ENCODE results near the gene EIF3B.
"Not testable (repeated sequence)": the region's sequence is repeated elsewhere in the genome, so short reads cannot be mapped to it uniquely, and the experiment has no call there.

Gene EIF3B

GRCh38 chr7:2350055-2350454 is 4.6 kb upstream of the EIF3B start:
- no peak for DNase-seq

DNA sequence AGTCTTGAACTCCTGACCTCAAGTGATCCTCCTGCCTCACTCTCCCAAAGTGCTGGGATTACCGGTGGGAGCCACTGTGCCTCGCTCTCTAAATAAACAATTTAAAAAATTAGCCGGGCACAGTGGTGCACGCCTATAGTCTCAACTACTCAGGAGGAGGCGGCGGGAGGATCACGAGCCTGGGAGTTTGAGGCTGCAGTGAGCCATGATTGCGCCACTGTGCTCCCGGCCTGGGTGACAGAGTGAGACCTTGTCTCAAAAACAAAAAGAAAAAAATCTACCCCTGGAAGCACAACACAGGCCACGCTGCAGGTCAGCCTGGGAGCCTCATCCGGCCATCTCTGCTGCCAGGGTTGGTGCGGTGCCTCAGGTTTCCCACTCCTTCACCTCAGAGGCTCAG is 3.8 kb upstream of the EIF3B start:
- DNase-seq = no peak

DNA sequence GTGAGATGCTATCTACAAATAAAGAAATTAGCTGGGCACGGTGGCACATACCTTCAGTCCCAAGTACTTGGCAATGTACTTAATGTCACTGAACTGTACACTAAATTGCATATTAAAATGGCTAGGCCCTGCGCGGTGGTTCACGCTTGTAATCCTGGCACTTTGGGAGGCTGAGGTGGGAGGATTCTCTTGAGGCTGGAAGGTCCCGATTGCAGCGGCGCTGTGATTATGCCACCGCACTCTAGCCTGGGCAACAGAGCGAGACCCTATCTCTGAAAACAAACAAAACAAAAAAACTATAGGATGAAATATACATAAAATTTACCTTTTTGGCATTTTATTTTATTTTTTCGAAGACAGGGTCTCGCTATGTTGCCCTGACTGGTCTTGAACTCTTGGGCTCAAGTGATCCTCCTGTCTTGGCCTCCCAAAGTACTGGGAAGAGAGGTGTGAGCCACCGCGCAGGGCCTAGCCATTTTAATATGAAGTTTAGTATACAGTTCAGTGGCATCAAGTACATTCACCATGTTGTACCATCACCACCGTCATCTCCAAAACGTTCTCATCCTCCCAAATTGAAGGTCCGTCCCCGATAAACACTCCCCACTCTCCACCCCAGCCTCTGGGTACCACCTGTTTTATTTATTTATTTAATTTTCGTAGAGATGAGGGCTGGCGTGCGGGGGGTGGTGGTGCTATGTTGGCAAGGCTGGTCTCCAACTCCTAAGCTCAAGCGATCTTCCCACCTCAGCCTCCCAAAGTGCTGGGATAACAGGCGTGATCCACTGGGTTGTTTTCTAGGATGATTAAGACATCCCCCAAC is 1.3 kb upstream of the EIF3B start:
- no peak for DNase-seq

DNA sequence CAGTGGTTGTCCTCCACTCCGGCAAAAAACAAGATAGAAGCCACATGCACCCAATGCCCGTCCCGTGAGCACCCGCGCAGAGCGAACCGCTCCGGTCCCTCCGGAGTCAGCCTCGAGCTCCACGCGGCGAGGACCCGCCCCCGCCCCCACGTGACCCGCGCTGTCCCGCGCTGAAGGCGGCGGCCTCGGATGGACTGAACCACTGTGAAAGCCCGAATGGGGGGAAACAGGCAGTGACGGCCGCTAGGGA is 766 bp upstream of the EIF3B start:
- peak; percentile 93 for DNase-seq

DNA sequence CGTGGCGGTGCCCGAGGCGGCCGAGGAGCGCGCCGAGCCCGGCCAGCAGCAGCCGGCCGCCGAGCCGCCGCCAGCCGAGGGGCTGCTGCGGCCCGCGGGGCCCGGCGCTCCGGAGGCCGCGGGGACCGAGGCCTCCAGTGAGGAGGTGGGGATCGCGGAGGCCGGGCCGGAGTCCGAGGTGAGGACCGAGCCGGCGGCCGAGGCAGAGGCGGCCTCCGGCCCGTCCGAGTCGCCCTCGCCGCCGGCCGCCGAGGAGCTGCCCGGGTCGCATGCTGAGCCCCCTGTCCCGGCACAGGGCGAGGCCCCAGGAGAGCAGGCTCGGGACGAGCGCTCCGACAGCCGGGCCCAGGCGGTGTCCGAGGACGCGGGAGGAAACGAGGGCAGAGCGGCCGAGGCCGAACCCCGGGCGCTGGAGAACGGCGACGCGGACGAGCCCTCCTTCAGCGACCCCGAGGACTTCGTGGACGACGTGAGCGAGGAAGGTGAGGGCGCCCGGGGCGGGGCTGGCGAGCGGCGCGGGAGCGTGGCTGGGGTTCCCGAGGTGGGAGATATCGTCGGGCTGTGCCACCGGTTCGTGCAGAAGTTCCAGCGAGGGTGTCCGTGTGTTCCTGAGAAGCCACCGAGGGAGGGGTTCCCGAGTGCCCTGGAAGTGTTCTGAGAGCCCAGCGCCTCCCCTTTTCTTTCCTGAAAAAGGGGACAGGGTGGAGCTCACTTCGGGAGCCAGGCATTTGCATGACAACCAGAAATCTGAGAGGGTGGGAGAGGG is 495 bp downstream of the EIF3B start:
- DNase-seq = no peak

- DNase-seq = no peak
Measured at GRCh38 chr7:2355705-2356008, 1.0 kb downstream of the EIF3B start.

DNA sequence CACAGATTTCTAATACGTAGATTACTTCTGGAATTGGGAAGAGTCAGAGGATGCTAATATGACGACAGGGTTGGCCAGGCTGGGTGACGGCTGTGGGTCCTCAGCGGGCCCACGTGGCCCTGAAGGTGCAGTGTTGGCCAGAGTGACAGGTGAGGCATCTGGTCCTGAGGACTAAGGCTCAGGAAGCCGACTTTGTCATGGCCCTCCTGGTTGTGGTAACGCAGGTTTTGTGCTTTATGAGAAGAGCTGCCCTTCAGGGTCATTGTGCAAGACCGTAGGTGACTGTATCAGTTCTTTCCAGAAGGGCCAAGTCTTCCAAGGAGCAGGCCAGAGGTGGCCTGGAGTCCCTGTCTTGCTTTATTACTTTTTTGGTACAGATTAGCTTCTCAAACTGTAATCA is 2.5 kb downstream of the EIF3B start:
- no peak for DNase-seq

GRCh38 chr7:2357571-2357970 is 2.9 kb downstream of the EIF3B start:
- DNase-seq = no peak

- DNase-seq = no peak
Measured at GRCh38 chr7:2358968-2359527, 4.4 kb downstream of the EIF3B start.

DNA sequence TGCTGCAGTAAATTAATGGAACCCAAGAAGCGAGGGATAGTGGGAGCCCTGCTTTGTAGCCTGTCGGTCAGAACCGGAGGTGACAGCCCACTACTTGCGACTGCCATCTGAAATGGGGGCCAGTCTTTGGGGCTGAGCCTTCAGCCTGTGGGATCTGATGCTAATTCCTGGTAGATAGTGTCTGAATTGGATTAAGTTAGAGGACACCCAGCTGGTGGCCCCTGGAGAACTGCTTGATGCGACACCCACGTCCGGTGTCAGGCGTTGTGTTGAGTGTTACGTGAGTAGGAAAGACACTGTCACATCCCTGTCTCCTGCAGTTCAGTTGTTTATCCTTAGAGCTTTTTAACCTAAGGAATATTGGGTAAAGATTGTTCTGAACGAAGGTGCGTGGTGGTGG is 5.0 kb downstream of the EIF3B start:
- no peak for DNase-seq

DNA sequence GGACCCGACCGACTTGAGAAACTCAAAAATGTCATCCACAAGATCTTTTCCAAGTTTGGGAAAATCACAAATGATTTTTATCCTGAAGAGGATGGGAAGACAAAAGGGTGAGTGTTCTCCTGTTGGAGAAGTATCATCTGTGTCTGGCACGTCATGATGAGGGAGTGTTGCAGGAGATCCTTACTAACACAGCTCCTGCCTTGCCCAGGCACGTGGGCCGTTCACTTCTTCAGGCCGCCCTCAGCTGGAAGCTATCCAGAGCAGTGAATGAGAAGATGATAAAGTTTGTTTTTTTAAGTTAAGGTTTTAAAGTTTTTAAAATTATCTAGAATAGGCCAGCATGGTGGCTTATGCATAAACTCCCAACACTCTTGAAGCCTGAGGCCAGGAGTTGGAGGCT is 6.2 kb downstream of the EIF3B start:
- no peak for DNase-seq

GRCh38 chr7:2362385-2363088 is 7.9 kb downstream of the EIF3B start:
- no peak for DNase-seq

DNA sequence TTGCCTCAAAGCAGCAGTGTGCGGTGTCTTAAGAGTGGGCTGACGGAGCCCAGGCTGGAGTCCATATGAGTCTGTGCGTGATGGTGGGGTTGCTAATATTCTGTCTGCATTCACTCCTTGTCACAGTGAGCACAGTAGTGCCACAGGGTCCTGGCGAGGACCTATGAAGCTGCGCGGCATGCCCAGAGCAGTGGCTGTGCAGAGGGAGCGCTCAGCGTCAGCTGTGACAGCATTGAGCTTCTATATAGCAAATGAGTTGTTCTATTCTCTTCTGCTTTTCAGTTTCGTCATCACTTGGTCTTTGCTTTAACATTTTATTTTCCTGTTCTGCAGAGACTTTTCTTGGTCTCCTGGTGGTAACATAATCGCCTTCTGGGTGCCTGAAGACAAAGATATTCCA is 14.5 kb downstream of the EIF3B start:
- no peak for DNase-seq

GRCh38 chr7:2371329-2371728 is 16.7 kb downstream of the EIF3B start:
- DNase-seq = no peak

DNA sequence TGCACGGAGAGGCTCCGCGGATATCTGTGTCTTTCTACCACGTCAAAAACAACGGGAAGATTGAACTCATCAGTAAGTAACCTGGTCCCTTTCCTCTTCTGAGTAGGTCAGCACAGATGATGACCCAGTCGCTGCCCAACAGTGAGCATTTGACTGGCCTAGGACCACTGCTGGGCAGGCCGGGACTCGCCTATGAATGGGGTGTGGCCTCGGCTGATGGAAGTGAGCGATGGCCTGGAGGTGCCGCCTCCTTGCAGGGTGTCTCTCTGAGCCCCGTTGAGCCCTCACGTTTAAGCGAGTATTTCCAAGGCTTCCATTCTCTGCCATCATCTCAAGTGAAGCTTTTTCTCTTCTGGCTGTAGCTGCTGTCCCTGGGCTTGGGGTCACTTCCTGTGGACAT is 18.1 kb downstream of the EIF3B start:
- no peak for DNase-seq

GRCh38 chr7:2373124-2373556 is 18.5 kb downstream of the EIF3B start:
- DNase-seq = no peak

DNA sequence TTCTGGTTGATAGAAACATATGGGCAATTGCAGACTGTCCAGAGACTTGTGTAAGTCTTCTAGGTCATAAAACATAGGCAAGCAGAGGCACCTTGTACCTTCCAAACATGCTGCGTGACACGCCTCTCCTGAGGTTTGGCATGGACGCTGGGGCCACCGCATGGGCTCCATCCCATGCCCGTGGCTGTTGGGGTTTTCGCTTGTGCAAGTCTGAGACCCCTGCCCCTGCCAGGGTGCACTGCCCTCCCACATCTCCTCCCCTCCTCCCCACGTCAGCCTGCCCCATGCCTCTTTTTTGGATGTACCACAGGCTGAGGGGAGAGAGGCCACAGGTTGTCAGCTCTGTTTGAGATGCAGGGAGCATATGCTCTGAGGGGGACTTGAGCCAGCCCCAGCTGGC is 19.0 kb downstream of the EIF3B start:
- no peak for DNase-seq

DNA sequence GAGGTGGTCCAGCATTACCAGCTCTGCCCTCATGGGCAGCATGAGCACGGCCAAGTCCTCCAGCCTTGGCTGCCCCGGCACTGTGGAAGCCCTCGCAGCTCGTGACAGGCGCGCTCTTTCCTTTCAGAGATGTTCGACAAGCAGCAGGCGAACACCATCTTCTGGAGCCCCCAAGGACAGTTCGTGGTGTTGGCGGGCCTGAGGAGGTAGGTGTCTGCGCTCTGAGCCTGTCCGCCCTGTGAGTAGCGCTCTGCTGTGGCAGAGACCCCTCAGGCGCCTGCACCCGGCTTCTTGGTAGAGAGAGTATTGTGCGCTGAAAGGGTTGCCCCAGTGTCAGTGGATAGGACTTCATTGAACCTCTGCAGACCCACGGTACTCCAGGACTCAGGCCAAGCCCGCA is 19.8 kb downstream of the EIF3B start:
- DNase-seq = no peak

DNA sequence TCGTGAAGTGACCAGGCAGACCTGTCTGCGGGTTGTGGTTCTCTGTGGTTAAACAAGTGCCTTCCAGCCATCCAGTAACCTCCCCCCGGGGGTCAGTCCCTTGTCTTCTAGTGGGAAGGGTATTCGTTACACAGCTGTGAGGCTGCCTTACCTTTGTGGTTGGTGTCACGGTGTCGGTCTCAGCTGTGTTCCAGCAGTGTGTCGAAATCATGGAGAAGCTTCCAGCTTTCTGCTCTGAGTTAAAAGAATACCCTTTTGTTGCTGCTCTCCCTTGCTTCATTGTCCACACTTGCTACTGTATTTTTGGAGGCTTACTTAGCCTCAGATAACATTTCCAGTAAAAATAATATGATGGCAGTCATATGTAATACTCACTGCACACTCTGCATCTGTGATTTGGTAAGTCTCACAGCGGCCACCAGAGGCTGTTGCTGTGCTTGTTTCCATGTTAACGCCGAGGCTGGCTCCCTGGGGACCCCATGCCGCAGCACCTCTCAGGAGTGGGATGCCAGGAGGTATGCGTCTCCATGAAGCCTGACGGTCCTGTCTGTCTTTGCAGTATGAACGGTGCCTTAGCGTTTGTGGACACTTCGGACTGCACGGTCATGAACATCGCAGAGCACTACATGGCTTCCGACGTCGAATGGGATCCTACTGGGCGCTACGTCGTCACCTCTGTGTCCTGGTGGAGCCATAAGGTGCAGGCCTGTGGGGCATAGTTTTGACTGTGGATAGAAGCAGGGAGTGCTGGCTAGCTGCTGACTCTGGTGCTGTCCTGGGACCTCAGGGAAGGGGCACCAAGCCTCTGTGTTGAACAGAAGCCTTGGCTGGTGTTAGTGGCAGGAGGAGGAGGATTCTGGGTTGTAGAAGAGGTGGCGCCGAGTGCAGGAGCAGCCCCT is 20.5 kb downstream of the EIF3B start:
- no peak for DNase-seq

- DNase-seq = no peak
Measured at GRCh38 chr7:2376351-2377154, 21.9 kb downstream of the EIF3B start.

DNA sequence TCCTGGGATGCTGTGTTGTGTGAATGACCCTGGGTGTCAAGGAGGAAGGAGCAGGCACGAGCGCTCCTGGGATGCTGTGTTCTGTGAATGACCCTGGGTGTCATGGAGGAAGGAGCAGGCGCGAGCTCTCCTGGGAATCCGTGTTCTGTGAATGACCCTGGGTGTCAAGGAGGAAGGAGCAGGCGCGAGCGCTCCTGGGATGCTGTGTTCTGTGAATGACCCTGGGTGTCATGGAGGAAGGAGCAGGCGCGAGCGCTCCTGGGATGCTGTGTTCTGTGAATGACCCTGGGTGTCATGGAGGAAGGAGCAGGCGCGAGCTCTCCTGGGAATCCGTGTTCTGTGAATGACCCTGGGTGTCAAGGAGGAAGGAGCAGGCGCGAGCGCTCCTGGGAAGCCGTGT is 22.9 kb downstream of the EIF3B start:
- DNase-seq = not testable (repeated sequence)

- DNase-seq = not testable (repeated sequence)
Measured at GRCh38 chr7:2378125-2378524, 23.5 kb downstream of the EIF3B start.
